Caco-2 (cell line): Measurements from ENCODE around the gene TSPYL4. TPM values are rescaled to one million over a fixed set of nuclear protein-coding genes. Genes with fewer than 3 reads are reported as not detected.

Source experiments
- BruUV-seq: library from RNA; stranded (reverse); fragments of 400-500 nt; replicated peaks from 2 replicates; lab custom pipeline; 2021; lab: Mats Ljungman, UMichigan
- CTCF ChIA-PET: fragments of 300-600 bp; sonication (Branson Sonifier 250); formaldehyde crosslinking; loops from one replicate; lab custom pipeline; 2022; ENCODE audit warnings: antibody characterized with exemption; lab: Charles Lee
- POLR2A ChIA-PET: fragments of 300-600 bp; sonication (Branson Sonifier 250); formaldehyde crosslinking; loops from one replicate; lab custom pipeline; 2022; ENCODE audit warnings: antibody characterized with exemption; lab: Charles Lee
- DNase-seq, 2 experiments: peaks; one replicate each; pipeline versions ENCODE4 v3.0.0 to v3.0.0-alpha.2; 2020 to 2022
- H3K27me3 ChIP-seq: replicated peaks from 2 replicates; pipeline ENCODE4 v1.6.0; 2011; ENCODE audit warnings: low read length; ENCODE audit not compliant: control insufficient read depth, insufficient read depth
- H3K36me3 ChIP-seq: 2 replicates; pipeline ENCODE4 v1.5.1; 2011; ENCODE audit warnings: low read length; ENCODE audit not compliant: control insufficient read depth, insufficient read depth
- H3K4me1 ChIP-seq: fragments of 250-450 bp; sonication (Bioruptor Pico); 2 replicates; pipeline ENCODE4 v1.5.1; 2020; ENCODE audit warnings: mild to moderate bottlenecking
- H3K4me3 ChIP-seq: 2 replicates; pipeline ENCODE4 v1.5.1; 2011; ENCODE audit warnings: low read depth, mild to moderate bottlenecking, control low read depth, low read length
- H3K9me3 ChIP-seq: fragments of 250-450 bp; sonication (Bioruptor Pico); 2 replicates; pipeline ENCODE4 v1.5.1; 2020; ENCODE audit warnings: mild to moderate bottlenecking, moderate library complexity
- H3K27ac Mint-ChIP-seq: one replicate; pipeline ENCODE4 v1.8.0; 2022; ENCODE audit warnings: mixed read lengths; ENCODE audit not compliant: unreplicated experiment
- H3K27me3 Mint-ChIP-seq: one replicate; pipeline ENCODE4 v1.8.0; 2022; ENCODE audit warnings: mixed read lengths; ENCODE audit not compliant: insufficient read depth, unreplicated experiment
- H3K36me3 Mint-ChIP-seq: one replicate; pipeline ENCODE4 v1.8.0; 2022; ENCODE audit warnings: mild to moderate bottlenecking, mixed read lengths; ENCODE audit not compliant: insufficient read depth, unreplicated experiment
- H3K4me1 Mint-ChIP-seq: one replicate; pipeline ENCODE4 v1.8.0; 2022; ENCODE audit warnings: low read depth, mixed read lengths; ENCODE audit not compliant: unreplicated experiment
- H3K4me3 Mint-ChIP-seq: one replicate; pipeline ENCODE4 v1.8.0; 2022; ENCODE audit warnings: mild to moderate bottlenecking, moderate library complexity, mixed read lengths; ENCODE audit not compliant: unreplicated experiment
- H3K9me3 Mint-ChIP-seq: one replicate; pipeline ENCODE4 v1.8.0; 2022; ENCODE audit warnings: mixed read lengths; ENCODE audit not compliant: unreplicated experiment
- intact Hi-C: fragments of 100-400 bp; cut with micrococcal nuclease; formaldehyde crosslinking; loops from one replicate; pipeline ENCODE4 v1.10.0; 2022; ENCODE audit not compliant: unreplicated experiment
- total RNA-seq: library from RNA; stranded (reverse); gene quantifications from 2 replicates; pipeline ENCODE4 v1.2.3, GENCODE V29; 2022
- TF ChIP-seq, protein P1 (sequence below), 2 experiments: fragments of 200-600 bp in 1 of 2; IDR thresholded peaks; 1 replicate in 1 of 2; 2 replicates in 1 of 2; pipeline versions ENCODE4 v1.5.1 to v1.8.0; 2011 to 2022; ENCODE audit warnings: antibody characterized with exemption in 1 of 2, control low read depth in 1 of 2, inconsistent platforms in 1 of 2, low read depth in 1 of 2, low read length in 1 of 2, mild to moderate bottlenecking in 1 of 2, moderate library complexity in 1 of 2; ENCODE audit not compliant: insufficient read depth in 1 of 2, severe bottlenecking in 1 of 2, unreplicated experiment in 1 of 2

Gene TSPYL4
- total RNA-seq, 1 experiment from 2014 or later = 10.7 TPM

DNA sequence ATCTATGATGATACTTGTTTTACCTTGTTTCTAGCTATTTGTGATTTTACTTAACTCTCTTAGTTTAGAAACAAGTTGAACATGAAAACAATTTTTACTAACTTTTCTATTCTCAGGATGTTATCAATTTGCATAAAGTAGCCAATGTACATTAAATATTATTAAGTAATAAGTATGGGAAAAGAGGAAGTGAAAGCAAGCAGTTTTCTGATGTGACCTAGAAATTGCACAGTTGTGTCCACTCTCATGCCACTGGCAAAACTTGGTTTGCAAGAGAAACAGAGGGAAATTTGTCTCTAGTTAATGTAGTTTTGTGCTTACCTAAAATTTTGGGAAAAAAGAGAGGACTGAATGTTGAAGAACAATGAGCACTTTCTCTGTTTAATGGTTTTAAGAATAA, 45.1 kb upstream of the TSPYL4 start:
- H3K36me3 ChIP-seq = no peaks in the 10 kb centered on the region
- Mint-ChIP-seq H3K27me3 (peaks cover 9% of the 10 kb centered on the region), H3K9me3 (no peaks in the 10 kb centered on the region), H3K36me3 (no peaks in the 10 kb centered on the region), H3K4me1 (no peaks in the 10 kb centered on the region), H3K4me3 (no peak overlapping the region), H3K27ac (no peak overlapping the region)
- H3K4me3 ChIP-seq = no peak overlapping the region
- no peak for DNase-seq
- CTCF ChIA-PET = no interaction called here
- TF ChIP-seq, protein P1, sequence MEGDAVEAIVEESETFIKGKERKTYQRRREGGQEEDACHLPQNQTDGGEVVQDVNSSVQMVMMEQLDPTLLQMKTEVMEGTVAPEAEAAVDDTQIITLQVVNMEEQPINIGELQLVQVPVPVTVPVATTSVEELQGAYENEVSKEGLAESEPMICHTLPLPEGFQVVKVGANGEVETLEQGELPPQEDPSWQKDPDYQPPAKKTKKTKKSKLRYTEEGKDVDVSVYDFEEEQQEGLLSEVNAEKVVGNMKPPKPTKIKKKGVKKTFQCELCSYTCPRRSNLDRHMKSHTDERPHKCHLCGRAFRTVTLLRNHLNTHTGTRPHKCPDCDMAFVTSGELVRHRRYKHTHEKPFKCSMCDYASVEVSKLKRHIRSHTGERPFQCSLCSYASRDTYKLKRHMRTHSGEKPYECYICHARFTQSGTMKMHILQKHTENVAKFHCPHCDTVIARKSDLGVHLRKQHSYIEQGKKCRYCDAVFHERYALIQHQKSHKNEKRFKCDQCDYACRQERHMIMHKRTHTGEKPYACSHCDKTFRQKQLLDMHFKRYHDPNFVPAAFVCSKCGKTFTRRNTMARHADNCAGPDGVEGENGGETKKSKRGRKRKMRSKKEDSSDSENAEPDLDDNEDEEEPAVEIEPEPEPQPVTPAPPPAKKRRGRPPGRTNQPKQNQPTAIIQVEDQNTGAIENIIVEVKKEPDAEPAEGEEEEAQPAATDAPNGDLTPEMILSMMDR (IDR thresholded peaks at IDR 0.05; ENCODE audit: insufficient read depth in 1 of 2, low read depth in 1 of 2, low read length in 1 of 2, severe bottlenecking in 1 of 2, unreplicated experiment in 1 of 2) = no peak
- POLR2A ChIA-PET = no interaction called here
- H3K27me3 ChIP-seq = no peaks in the 10 kb centered on the region; the same call in 1 of the 2 replicates
- H3K4me1 ChIP-seq = no peaks in the 10 kb centered on the region
- intact Hi-C loops = no loop called here
- H3K9me3 ChIP-seq = no peaks in the 10 kb centered on the region; the same call in 1 of the 2 replicates
- BruUV-seq = no TSS peak

DNA sequence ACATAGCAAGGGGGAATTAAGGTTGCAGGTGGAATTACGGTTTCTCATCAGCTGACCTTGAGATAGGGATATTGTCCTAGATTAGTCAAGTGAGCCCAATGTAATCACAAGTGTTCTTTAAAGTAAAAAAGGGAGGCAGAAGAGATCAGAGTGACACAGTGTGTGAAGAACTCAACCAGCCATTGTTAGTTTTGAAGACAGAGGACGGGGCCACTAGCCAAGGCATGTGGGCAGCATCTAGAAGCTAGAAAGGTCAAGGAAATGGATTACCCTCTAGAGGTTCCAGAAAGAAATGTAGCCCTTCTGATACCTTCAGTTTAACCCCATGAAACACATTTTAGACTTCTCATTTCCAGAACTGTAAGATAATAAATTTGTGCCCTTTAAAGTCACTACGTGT, 44.4 kb upstream of the TSPYL4 start:
- CTCF ChIA-PET = no interaction called here
- intact Hi-C loops = no loop called here
- Histone ChIP-seq H3K4me3 (no peak overlapping the region), H3K9me3 (no peaks in the 10 kb centered on the region; the same call in 1 of the 2 replicates), H3K36me3 (no peaks in the 10 kb centered on the region), H3K4me1 (no peaks in the 10 kb centered on the region), H3K27me3 (no peaks in the 10 kb centered on the region; the same call in 1 of the 2 replicates)
- TF ChIP-seq, protein P1 (IDR thresholded peaks at IDR 0.05; ENCODE audit: insufficient read depth in 1 of 2, low read depth in 1 of 2, low read length in 1 of 2, severe bottlenecking in 1 of 2, unreplicated experiment in 1 of 2) = no peak
- Mint-ChIP-seq H3K27me3 (peaks cover 9% of the 10 kb centered on the region), H3K36me3 (no peaks in the 10 kb centered on the region), H3K9me3 (no peaks in the 10 kb centered on the region), H3K4me1 (no peaks in the 10 kb centered on the region), H3K27ac (no peak overlapping the region), H3K4me3 (no peak overlapping the region)
- DNase-seq = no peak
- POLR2A ChIA-PET = no interaction called here
- BruUV-seq = no TSS peak

DNA sequence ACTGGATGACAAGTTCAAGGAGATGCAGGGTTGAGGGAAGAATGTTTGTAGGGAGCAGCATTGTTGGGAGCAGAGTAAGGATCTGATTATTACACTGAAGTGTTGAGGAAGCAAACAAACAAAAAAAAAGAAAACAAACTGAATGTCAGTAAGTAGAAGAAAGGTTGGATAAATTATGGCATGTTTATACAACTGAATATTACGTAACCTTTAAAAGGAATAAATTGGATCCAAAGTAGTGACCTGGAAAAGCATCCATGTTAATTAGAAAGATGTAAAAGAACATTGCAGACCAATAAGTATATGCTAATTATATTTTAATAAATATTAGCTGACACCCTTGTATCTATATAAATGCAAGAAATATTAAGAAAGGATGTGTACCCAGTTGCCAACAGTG, 38.7 kb upstream of the TSPYL4 start:
- Mint-ChIP-seq H3K4me1 (no peaks in the 10 kb centered on the region), H3K9me3 (no peaks in the 10 kb centered on the region), H3K36me3 (no peaks in the 10 kb centered on the region), H3K27me3 (peaks cover 9% of the 10 kb centered on the region), H3K27ac (no peak overlapping the region), H3K4me3 (no peak overlapping the region)
- no peaks in the 10 kb centered on the region for H3K4me1 ChIP-seq
- ChIA-PET POLR2A (no interaction called here), CTCF (no interaction called here)
- H3K27me3 ChIP-seq = no peaks in the 10 kb centered on the region; the same call in 1 of the 2 replicates
- TF ChIP-seq, protein P1 (IDR thresholded peaks at IDR 0.05; ENCODE audit: insufficient read depth in 1 of 2, low read depth in 1 of 2, low read length in 1 of 2, severe bottlenecking in 1 of 2, unreplicated experiment in 1 of 2) = no peak
- BruUV-seq = no TSS peak
- H3K9me3 ChIP-seq = no peaks in the 10 kb centered on the region
- DNase-seq = no peak
- no peak overlapping the region for H3K4me3 ChIP-seq
- intact Hi-C loops = no loop called here
- no peaks in the 10 kb centered on the region for H3K36me3 ChIP-seq
